H1 (cell line): ENCODE results near the gene C19orf47. TPM values are rescaled to one million over a fixed set of nuclear protein-coding genes. Genes with fewer than 3 reads are reported as not detected.

Source experiments
- ASH2L ChIP-seq: fragments of 200-600, 300-600 bp; sonication (generic); IDR thresholded peaks from one replicate; pipeline ENCODE4 v1.7.1; 2017; ENCODE audit warnings: low read length
- EZH2 ChIP-seq: fragments of 200-600 bp; sonication (generic); IDR thresholded peaks from 2 replicates; pipeline ENCODE4 v1.7.1; 2012; ENCODE audit warnings: low read depth, mild to moderate bottlenecking, moderate library complexity, low read length, inconsistent platforms; ENCODE audit not compliant: severe bottlenecking
- JUND ChIP-seq: IDR thresholded peaks from 2 replicates; pipeline ENCODE4 v1.6.1; 2011; ENCODE audit warnings: mild to moderate bottlenecking, improper control_type of control experiment, low read length
- RFX5 ChIP-seq: IDR thresholded peaks from 2 replicates; pipeline ENCODE4 v1.6.1; 2011; ENCODE audit warnings: low read depth, low read length, improper control_type of control experiment, borderline replicate concordance
- TAF1 ChIP-seq: IDR thresholded peaks from 2 replicates; pipeline ENCODE4 v1.6.1; 2011; ENCODE audit warnings: mild to moderate bottlenecking, low read depth, low read length
- polyA plus RNA-seq, 7 experiments: library from polyadenylated mRNA; depleted of rRNA in 3 of 7; stranded (reverse) in 5 of 7; unstranded in 2 of 7; fragments of >200 nt in 5 of 7; fragments of 200-250 nt in 2 of 7; gene quantifications; 1 replicate in 5 of 7; 2 replicates in 1 of 7; 4 replicates in 1 of 7; pipeline versions ENCODE4 v1.2.1 to v1.2.3, GENCODE V29; 2011 to 2013; ENCODE audit warnings: missing spikeins in 2 of 7, mixed read lengths in 2 of 7
- total RNA-seq: library from RNA; stranded (reverse); fragmentation: NEBNext Ultra II Directional; extraction: Animal tissue kit (Norgen Biotek cat#: 25700); gene quantifications from 2 replicates; pipeline ENCODE4 v1.2.1, GENCODE V29; 2021
- TF ChIP-seq, protein P1 (sequence below): fragments of 300-600 bp; sonication (generic); IDR thresholded peaks from 2 replicates; pipeline ENCODE4 v1.7.1; 2012; ENCODE audit warnings: low read length, moderate library complexity, mild to moderate bottlenecking, inconsistent platforms; ENCODE audit not compliant: insufficient replicate concordance
- TF ChIP-seq, protein P2 (sequence below), 3 experiments: IDR thresholded peaks; 1 replicate in 2 of 3; 2 replicates in 1 of 3; pipeline versions ENCODE4 v1.5.1 to v1.6.1; 2011; ENCODE audit warnings: low read length in 3 of 3, mild to moderate bottlenecking in 3 of 3, inconsistent platforms in 2 of 3, low read depth in 1 of 3, moderate library complexity in 1 of 3; ENCODE audit not compliant: insufficient read depth in 1 of 3; ENCODE audit errors: control extremely low read depth in 1 of 3

The C19orf47 gene
- total and polyA plus RNA-seq, 2 of the 8 experiments (the other 6 are each of a cell fraction or from before 2014, with no cell fraction given): 17.8 to 27.3 TPM

DNA sequence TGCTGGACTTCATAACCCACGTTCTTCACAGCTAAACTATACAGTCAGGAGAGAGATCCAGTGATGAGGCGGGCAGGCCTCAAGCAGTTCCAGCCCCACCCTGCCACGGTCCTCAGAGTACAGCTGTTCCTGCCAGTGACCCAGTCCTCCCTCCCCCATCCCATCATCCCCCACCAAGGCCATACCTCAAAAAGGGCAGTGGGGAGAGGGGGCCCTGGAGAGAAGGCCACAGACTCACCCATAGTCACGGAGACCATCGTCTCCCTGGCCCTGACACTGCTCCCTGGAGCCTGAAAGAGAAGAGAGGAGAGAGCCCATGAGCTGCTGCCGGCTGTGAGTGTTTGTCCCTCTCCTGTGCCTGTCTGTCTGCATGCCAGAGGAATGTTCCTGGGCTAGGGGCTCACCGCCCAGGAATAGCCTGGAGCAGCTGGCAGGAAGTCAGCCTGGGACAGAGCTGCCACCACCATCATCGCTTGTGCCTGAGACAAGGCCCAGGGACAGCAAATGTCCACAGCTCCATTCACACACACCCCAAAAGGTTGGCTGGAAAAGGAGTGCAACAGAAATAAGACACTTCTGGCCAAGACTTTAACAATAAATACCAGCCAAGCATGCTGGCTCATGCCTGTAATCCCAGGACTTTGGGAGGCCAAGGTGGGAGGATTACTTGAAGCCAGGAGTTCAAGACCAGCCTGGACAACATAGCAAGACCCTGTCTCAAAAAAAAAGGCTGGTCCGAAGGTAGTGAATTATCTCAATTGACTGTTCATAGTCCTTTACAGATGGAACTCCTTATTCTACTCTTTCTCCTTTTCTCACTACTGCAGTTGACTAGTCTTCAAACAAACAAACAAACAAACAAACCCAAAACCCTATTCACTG, 6.4 kb downstream of the C19orf47 start (continued):
- TF ChIP-seq, protein P1, sequence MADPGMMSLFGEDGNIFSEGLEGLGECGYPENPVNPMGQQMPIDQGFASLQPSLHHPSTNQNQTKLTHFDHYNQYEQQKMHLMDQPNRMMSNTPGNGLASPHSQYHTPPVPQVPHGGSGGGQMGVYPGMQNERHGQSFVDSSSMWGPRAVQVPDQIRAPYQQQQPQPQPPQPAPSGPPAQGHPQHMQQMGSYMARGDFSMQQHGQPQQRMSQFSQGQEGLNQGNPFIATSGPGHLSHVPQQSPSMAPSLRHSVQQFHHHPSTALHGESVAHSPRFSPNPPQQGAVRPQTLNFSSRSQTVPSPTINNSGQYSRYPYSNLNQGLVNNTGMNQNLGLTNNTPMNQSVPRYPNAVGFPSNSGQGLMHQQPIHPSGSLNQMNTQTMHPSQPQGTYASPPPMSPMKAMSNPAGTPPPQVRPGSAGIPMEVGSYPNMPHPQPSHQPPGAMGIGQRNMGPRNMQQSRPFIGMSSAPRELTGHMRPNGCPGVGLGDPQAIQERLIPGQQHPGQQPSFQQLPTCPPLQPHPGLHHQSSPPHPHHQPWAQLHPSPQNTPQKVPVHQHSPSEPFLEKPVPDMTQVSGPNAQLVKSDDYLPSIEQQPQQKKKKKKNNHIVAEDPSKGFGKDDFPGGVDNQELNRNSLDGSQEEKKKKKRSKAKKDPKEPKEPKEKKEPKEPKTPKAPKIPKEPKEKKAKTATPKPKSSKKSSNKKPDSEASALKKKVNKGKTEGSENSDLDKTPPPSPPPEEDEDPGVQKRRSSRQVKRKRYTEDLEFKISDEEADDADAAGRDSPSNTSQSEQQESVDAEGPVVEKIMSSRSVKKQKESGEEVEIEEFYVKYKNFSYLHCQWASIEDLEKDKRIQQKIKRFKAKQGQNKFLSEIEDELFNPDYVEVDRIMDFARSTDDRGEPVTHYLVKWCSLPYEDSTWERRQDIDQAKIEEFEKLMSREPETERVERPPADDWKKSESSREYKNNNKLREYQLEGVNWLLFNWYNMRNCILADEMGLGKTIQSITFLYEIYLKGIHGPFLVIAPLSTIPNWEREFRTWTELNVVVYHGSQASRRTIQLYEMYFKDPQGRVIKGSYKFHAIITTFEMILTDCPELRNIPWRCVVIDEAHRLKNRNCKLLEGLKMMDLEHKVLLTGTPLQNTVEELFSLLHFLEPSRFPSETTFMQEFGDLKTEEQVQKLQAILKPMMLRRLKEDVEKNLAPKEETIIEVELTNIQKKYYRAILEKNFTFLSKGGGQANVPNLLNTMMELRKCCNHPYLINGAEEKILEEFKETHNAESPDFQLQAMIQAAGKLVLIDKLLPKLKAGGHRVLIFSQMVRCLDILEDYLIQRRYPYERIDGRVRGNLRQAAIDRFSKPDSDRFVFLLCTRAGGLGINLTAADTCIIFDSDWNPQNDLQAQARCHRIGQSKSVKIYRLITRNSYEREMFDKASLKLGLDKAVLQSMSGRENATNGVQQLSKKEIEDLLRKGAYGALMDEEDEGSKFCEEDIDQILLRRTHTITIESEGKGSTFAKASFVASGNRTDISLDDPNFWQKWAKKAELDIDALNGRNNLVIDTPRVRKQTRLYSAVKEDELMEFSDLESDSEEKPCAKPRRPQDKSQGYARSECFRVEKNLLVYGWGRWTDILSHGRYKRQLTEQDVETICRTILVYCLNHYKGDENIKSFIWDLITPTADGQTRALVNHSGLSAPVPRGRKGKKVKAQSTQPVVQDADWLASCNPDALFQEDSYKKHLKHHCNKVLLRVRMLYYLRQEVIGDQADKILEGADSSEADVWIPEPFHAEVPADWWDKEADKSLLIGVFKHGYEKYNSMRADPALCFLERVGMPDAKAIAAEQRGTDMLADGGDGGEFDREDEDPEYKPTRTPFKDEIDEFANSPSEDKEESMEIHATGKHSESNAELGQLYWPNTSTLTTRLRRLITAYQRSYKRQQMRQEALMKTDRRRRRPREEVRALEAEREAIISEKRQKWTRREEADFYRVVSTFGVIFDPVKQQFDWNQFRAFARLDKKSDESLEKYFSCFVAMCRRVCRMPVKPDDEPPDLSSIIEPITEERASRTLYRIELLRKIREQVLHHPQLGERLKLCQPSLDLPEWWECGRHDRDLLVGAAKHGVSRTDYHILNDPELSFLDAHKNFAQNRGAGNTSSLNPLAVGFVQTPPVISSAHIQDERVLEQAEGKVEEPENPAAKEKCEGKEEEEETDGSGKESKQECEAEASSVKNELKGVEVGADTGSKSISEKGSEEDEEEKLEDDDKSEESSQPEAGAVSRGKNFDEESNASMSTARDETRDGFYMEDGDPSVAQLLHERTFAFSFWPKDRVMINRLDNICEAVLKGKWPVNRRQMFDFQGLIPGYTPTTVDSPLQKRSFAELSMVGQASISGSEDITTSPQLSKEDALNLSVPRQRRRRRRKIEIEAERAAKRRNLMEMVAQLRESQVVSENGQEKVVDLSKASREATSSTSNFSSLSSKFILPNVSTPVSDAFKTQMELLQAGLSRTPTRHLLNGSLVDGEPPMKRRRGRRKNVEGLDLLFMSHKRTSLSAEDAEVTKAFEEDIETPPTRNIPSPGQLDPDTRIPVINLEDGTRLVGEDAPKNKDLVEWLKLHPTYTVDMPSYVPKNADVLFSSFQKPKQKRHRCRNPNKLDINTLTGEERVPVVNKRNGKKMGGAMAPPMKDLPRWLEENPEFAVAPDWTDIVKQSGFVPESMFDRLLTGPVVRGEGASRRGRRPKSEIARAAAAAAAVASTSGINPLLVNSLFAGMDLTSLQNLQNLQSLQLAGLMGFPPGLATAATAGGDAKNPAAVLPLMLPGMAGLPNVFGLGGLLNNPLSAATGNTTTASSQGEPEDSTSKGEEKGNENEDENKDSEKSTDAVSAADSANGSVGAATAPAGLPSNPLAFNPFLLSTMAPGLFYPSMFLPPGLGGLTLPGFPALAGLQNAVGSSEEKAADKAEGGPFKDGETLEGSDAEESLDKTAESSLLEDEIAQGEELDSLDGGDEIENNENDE: no peak
- TF ChIP-seq TAF1: no peak
- TF ChIP-seq JUND: no peak
- TF ChIP-seq EZH2: no peak
- no peak for TF ChIP-seq ASH2L
- no peak for TF ChIP-seq RFX5
- TF ChIP-seq, protein P2, sequence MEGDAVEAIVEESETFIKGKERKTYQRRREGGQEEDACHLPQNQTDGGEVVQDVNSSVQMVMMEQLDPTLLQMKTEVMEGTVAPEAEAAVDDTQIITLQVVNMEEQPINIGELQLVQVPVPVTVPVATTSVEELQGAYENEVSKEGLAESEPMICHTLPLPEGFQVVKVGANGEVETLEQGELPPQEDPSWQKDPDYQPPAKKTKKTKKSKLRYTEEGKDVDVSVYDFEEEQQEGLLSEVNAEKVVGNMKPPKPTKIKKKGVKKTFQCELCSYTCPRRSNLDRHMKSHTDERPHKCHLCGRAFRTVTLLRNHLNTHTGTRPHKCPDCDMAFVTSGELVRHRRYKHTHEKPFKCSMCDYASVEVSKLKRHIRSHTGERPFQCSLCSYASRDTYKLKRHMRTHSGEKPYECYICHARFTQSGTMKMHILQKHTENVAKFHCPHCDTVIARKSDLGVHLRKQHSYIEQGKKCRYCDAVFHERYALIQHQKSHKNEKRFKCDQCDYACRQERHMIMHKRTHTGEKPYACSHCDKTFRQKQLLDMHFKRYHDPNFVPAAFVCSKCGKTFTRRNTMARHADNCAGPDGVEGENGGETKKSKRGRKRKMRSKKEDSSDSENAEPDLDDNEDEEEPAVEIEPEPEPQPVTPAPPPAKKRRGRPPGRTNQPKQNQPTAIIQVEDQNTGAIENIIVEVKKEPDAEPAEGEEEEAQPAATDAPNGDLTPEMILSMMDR (IDR thresholded peaks at IDR 0.05; ENCODE audit: control extremely low read depth in 1 of 3, insufficient read depth in 1 of 3, low read depth in 1 of 3, low read length in 3 of 3): no peak
